ENCODE measurements around the gene APPL1. TPM values are rescaled to one million over a fixed set of nuclear protein-coding genes. Genes with fewer than 3 reads are reported as not detected.

APPL1 gene
- polyA plus RNA-seq, 3 donors: 13.9 to 42.1 (median 35.5) TPM

- Histone ChIP-seq H3K4me3 (replicated peaks in 1 of 3; ENCODE audit: low read depth in 2 of 3, low read length in 3 of 3) (no peak within 1 kb of the TSS), H3K27me3 (ENCODE audit: control insufficient read depth in 2 of 2, insufficient read depth in 2 of 2, low read length in 2 of 2) (no peaks in the 10 kb centered on the region), H2AFZ (ENCODE audit: insufficient read depth, low read depth, low read length, poor library complexity, severe bottlenecking) (no peak within 1 kb of the TSS), H4K20me1 (ENCODE audit: insufficient read depth, low read length) (no peaks in the 10 kb centered on the region), H3K36me3 (replicated peaks in 1 of 2; ENCODE audit: control insufficient read depth in 1 of 2, insufficient read depth in 2 of 2, low read length in 2 of 2) (no peaks in the 10 kb centered on the region), H3K4me1 (ENCODE audit: control insufficient read depth in 1 of 2, insufficient read depth in 2 of 2, low read length in 2 of 2) (peaks cover 0 to 3% of the 10 kb centered on the region in 2 donors), H3K9me3 (replicated peaks in 1 of 2; ENCODE audit: control insufficient read depth in 1 of 2, insufficient read depth in 1 of 2, low read length in 2 of 2) (no peaks in the 10 kb centered on the region), H3K4me2 (replicated peaks; ENCODE audit: extremely low read depth, low read length, poor library complexity, severe bottlenecking) (no peak within 1 kb of the TSS), H3K79me2 (ENCODE audit: insufficient read depth, low read length) (no peaks in the 10 kb centered on the region), H3K9ac (ENCODE audit: insufficient read depth, low read length, poor library complexity, severe bottlenecking) (no peak within 1 kb of the TSS), H3K27ac (ENCODE audit: low read depth in 1 of 2, low read length in 2 of 2) (no peak within 1 kb of the TSS)
- Mint-ChIP-seq H3K36me3 (no peaks in the 10 kb centered on the region), H3K4me1 (no peaks in the 10 kb centered on the region), H3K9me3 (peaks cover 0 to 4% (median 0%) of the 10 kb centered on the region in 7 donors), H3K27me3 (ENCODE audit: low read depth in 3 of 3) (peaks cover 0 to 4% (median 0%) of the 10 kb centered on the region in 3 donors), H3K4me3 (no peak within 1 kb of the TSS), H3K27ac (no peak within 1 kb of the TSS)
- DNase-seq: no peak
- intact Hi-C loops (cut with micrococcal nuclease): no loop called here
- no peak for TF ChIP-seq CTCF (IDR thresholded peaks at IDR 0.05)
- WGBS (ENCODE audit: insufficient coverage): 49% methylated on average over 2 of the region's 4 CpGs
These were observed 27.6 kb upstream of the APPL1 start, which contains the start of gene HESX1 for GRCh38 chr3:57199895-57200297. TSS of gene HESX1 (minus strand) at chr3:57199978. CDS start at chr3:57199918, 60 bp downstream.

GRCh38 chr3:57206423-57206822 is 21.1 kb upstream of the APPL1 start:
- no peak overlapping the region for H3K27ac ChIP-seq (ENCODE audit: low read depth in 1 of 2, low read length in 2 of 2)
- no peak overlapping the region for H3K9ac ChIP-seq (ENCODE audit: insufficient read depth, low read length, poor library complexity, severe bottlenecking)
- no peak overlapping the region for H3K27ac Mint-ChIP-seq
- no peaks in the 10 kb centered on the region for H3K4me1 Mint-ChIP-seq
- no peaks in the 10 kb centered on the region for H3K36me3 Mint-ChIP-seq
- H3K36me3 ChIP-seq (replicated peaks in 1 of 2; ENCODE audit: control insufficient read depth in 1 of 2, insufficient read depth in 2 of 2, low read length in 2 of 2): no peaks in the 10 kb centered on the region
- peaks cover 0 to 2% (median 0%) of the 10 kb centered on the region in 3 donors for H3K27me3 Mint-ChIP-seq (ENCODE audit: low read depth in 3 of 3)
- H3K9me3 ChIP-seq (replicated peaks in 1 of 2; ENCODE audit: control insufficient read depth in 1 of 2, insufficient read depth in 1 of 2, low read length in 2 of 2): no peaks in the 10 kb centered on the region
- no peaks in the 10 kb centered on the region for H4K20me1 ChIP-seq (ENCODE audit: insufficient read depth, low read length)
- intact Hi-C loops (cut with micrococcal nuclease): no loop called here
- H3K4me1 ChIP-seq (ENCODE audit: control insufficient read depth in 1 of 2, insufficient read depth in 2 of 2, low read length in 2 of 2): no peaks in the 10 kb centered on the region
- no peaks in the 10 kb centered on the region for H3K79me2 ChIP-seq (ENCODE audit: insufficient read depth, low read length)
- no peak for TF ChIP-seq CTCF (IDR thresholded peaks at IDR 0.05)
- no peaks in the 10 kb centered on the region for H3K9me3 Mint-ChIP-seq
- H3K4me2 ChIP-seq (replicated peaks; ENCODE audit: extremely low read depth, low read length, poor library complexity, severe bottlenecking): no peak overlapping the region
- no peak overlapping the region for H3K4me3 ChIP-seq (replicated peaks in 1 of 3; ENCODE audit: low read depth in 2 of 3, low read length in 3 of 3)
- H3K4me3 Mint-ChIP-seq: no peak overlapping the region
- H3K27me3 ChIP-seq (ENCODE audit: control insufficient read depth in 2 of 2, insufficient read depth in 2 of 2, low read length in 2 of 2): no peaks in the 10 kb centered on the region
- WGBS (ENCODE audit: insufficient coverage): no CpG with 5 or more reads among the region's 2 CpGs
- H2AFZ ChIP-seq (ENCODE audit: insufficient read depth, low read depth, low read length, poor library complexity, severe bottlenecking): no peak overlapping the region
- DNase-seq: no peak
